A549 (cell line): ENCODE measurements around the gene ATXN10.

Experiments used
- CTCF ChIP-seq: fragments of >200 bp; sonication (Bioruptor Twin); formaldehyde crosslinking; IDR thresholded peaks from 3 replicates; pipeline ENCODE4 v1.5.1; 2016
- JUN ChIP-seq, 2 experiments: fragments of >200 bp; sonication (Bioruptor Twin); formaldehyde crosslinking; IDR thresholded peaks; 2 replicates in 1 of 2; 3 replicates in 1 of 2; pipeline ENCODE4 v1.6.1; 2016 to 2017
- POLR2A ChIP-seq: IDR thresholded peaks from 2 replicates; pipeline ENCODE4 v1.6.1; 2012; ENCODE audit warnings: mild to moderate bottlenecking, low read length
- SREBF2 ChIP-seq: fragments of 450-650 bp; IDR thresholded peaks from 2 replicates; pipeline ENCODE4 v1.6.1; 2014; ENCODE audit warnings: mild to moderate bottlenecking, moderate library complexity

GRCh38 chr22:45891021-45891421 lies 219.4 kb downstream of the ATXN10 start:
- TF ChIP-seq CTCF: no peak
- TF ChIP-seq JUN (IDR thresholded peaks at IDR 0.05): no peak
- no peak for TF ChIP-seq POLR2A
- no peak for TF ChIP-seq SREBF2
